NCI-H1930 (cell line): ENCODE measurements around the gene ZSWIM2.
"Not testable (repeated sequence)": the region's sequence is repeated elsewhere in the genome, so short reads cannot be mapped to it uniquely, and the experiment has no call there.

Experiments
- DNase-seq, 2 experiments: peaks; one replicate each; lab custom pipeline; 2025; lab: John Stamatoyannopoulos, UW

The ZSWIM2 gene

GRCh38 chr2:186848873-186849578 is at the start of gene ZSWIM2:
Gene ZSWIM2, minus strand, starts transcription at chr2:186849170. Its CDS starts 40 bp downstream, at chr2:186849130.
- DNase-seq: peak; percentile 82 to 88

GRCh38 chr2:186896220-186896619 is 47.2 kb upstream of the ZSWIM2 start:
- DNase-seq: not testable (repeated sequence)

GRCh38 chr2:186895451-186895850 is 46.5 kb upstream of the ZSWIM2 start:
- no peak for DNase-seq

- no peak for DNase-seq
Observed at GRCh38 chr2:186894478-186894877, 45.5 kb upstream of the ZSWIM2 start.

- DNase-seq: no peak
Observed at GRCh38 chr2:186892821-186893220, 43.9 kb upstream of the ZSWIM2 start.

- DNase-seq: no peak
Observed at GRCh38 chr2:186891185-186891621, 42.2 kb upstream of the ZSWIM2 start.

GRCh38 chr2:186889101-186889879 is 40.3 kb upstream of the ZSWIM2 start:
- DNase-seq: no peak

GRCh38 chr2:186887107-186888090 is 38.4 kb upstream of the ZSWIM2 start:
- DNase-seq: no peak

GRCh38 chr2:186884587-186884986 is 35.6 kb upstream of the ZSWIM2 start:
- no peak for DNase-seq

- DNase-seq: no peak
Observed at GRCh38 chr2:186883666-186884065, 34.7 kb upstream of the ZSWIM2 start.

- no peak for DNase-seq
Observed at GRCh38 chr2:186882511-186883071, 33.6 kb upstream of the ZSWIM2 start.

GRCh38 chr2:186881660-186882059 is 32.7 kb upstream of the ZSWIM2 start:
- no peak for DNase-seq

GRCh38 chr2:186879312-186879711 is 30.3 kb upstream of the ZSWIM2 start:
- DNase-seq: no peak

GRCh38 chr2:186874713-186875112 is 25.7 kb upstream of the ZSWIM2 start:
- no peak for DNase-seq

GRCh38 chr2:186871881-186872280 is 22.9 kb upstream of the ZSWIM2 start:
- no peak for DNase-seq

- DNase-seq: no peak
Observed at GRCh38 chr2:186868344-186868743, 19.4 kb upstream of the ZSWIM2 start.

- DNase-seq: no peak
Observed at GRCh38 chr2:186862869-186863709, 14.1 kb upstream of the ZSWIM2 start.

GRCh38 chr2:186855216-186855615 is 6.2 kb upstream of the ZSWIM2 start:
- DNase-seq: no peak

GRCh38 chr2:186853951-186854350 is 5.0 kb upstream of the ZSWIM2 start:
- DNase-seq: no peak

- no peak for DNase-seq
Observed at GRCh38 chr2:186852508-186852907, 3.5 kb upstream of the ZSWIM2 start.

GRCh38 chr2:186842373-186842772 is 6.6 kb downstream of the ZSWIM2 start:
- DNase-seq: no peak
